GM19351 (cell line): Measurements from ENCODE around the gene STIM1.
A peak's percentile ranks its signal among the peaks of the same experiment; 100 is the strongest.
"Not testable (repeated sequence)": the region's sequence is repeated elsewhere in the genome, so short reads cannot be mapped to it uniquely, and the experiment has no call there.

ENCODE experiments used
- ATAC-seq: cut with Tn5 transposase; IDR thresholded peaks from one replicate; pipeline ENCODE4 v1.9.1; 2021; ENCODE audit warnings: mild to moderate bottlenecking, moderate library complexity; ENCODE audit not compliant: unreplicated experiment

The STIM1 gene

GRCh38 chr11:3853899-3854659 lies 1.4 kb upstream of the STIM1 start:
- peak; percentile 41 for ATAC-seq

DNA sequence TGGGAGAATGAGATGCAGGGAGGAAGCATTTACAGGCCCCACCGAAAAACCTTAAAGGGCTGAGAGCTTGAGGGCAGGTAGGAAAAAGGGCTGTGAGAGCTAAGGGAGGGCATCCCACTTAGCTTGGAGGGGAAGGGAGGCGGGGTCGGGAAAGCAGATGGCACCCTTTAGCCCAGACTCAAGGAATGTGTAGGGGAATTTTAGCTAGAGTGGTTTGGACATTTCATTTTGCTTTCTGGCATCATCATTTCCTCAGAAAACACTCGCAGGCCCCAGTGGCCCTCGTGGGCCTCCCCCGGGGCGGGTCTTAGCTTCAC lies 846 bp upstream of the STIM1 start:
- ATAC-seq: no peak

GRCh38 chr11:3855808-3856491 lies 486 bp downstream of the STIM1 start:
- ATAC-seq: peak; percentile 18

GRCh38 chr11:3856856-3857553 lies 1.5 kb downstream of the STIM1 start:
- ATAC-seq: no peak

- no peak for ATAC-seq
These were observed 2.2 kb downstream of the STIM1 start for GRCh38 chr11:3857628-3858027.

DNA sequence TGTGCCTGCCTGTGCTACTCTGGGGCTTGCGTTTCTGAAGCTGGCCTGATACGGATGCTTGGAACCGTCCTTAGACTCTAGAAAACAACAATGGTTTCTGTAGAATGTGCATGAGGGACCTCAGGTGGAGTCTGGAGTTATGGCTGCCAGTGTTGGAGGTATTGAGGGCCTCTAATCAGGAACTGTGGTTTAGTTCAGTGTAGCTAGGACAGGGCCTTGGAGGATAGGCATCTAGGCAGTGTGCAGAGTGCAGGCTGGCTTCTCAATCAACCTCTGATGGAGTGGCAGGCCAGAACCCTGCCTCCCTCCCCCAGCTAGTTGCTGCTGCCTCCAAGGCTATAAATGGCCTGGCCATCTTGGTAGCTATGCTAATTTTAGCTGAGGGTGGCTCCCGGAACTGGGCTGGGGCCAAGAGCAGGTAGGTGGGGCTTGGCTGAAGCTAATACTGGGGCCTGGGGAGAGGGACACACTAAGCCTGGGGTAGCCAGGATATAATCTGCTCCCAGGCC lies 4.0 kb downstream of the STIM1 start:
- peak; percentile 47 for ATAC-seq

DNA sequence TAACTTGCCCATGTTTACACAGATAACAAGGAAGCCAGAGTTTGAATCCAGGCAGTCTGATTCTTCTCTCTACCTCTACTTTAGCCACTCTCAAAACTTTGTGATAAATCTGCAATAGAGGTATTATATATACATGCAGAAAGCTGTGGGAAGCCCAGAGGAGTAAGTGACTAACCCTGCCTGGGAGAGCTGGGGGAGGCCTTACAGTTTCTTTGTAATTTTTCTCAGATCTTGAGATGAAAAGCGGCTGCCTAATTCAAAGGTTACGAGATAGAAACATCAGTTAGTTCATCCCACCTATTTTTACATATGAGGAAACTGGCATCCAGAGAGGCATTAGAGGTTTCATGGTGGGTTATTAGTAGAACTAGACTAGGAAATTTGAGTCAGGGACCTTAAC lies 4.9 kb downstream of the STIM1 start:
- ATAC-seq: no peak

DNA sequence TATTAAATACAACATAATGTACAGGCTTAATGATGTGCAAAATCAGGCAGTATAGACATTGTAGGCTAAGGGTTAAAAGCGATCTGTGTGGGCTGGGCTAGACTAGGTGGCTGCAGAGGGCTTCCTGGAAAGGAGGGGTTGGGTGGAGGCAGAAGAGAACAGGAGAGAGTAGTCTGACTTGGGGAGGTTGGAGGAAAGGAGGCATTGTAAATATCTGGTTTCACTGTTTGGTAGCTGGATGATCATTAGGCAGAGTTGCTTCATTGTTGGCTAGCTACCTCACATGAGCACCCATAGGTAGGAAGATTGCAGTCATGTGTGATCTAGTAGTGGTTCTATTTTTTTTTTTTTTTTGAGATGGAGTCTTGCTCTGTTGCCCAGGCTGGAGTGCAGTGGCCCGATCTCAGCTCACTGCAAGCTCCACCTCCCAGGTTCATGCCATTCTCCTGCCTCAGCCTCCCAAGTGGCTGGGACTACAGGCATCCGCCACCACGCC lies 5.5 kb downstream of the STIM1 start:
- ATAC-seq: not testable (repeated sequence)

- no peak for ATAC-seq
These were observed 6.2 kb downstream of the STIM1 start for GRCh38 chr11:3861683-3862082.

GRCh38 chr11:3865388-3866193 lies 10.1 kb downstream of the STIM1 start:
- ATAC-seq: peak; percentile 34

- peak; percentile 51 for ATAC-seq
These were observed 10.7 kb downstream of the STIM1 start for GRCh38 chr11:3866206-3866605.

GRCh38 chr11:3866836-3867208 lies 11.4 kb downstream of the STIM1 start:
- no peak for ATAC-seq

GRCh38 chr11:3867209-3868091 lies 12.0 kb downstream of the STIM1 start:
- peak; percentile 50 for ATAC-seq

DNA sequence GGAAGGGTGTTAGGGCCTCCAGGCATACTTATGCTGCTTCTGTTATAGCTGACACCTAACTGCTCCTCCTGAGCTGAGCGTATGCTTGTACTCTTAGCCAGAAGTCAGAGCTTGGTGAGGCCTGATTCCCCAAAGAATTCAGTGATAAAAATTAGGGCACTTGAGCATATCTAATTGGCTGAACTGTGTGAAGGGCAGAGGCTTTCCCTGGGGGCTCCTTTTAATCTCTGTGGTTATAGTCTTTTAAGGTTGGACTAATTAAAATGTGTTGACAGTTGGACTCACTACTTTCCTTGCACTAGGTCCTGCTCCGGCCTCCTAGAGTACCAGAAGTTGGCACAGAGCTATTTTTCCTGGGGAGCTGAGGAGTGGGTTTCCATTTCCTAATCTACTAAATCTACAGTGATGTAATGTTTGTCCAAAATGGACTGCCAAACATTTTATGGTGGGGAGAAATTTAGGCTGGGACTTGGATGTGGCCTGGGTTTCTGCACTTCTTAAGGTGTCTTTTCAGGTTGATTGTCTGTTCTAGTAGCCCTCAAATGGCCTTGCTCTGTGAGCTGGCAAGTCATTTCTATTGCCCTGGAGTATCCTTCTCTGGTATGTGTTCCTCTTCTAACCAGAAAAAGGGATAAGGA lies 18.4 kb downstream of the STIM1 start:
- no peak for ATAC-seq

- ATAC-seq: no peak
These were observed 21.1 kb downstream of the STIM1 start for GRCh38 chr11:3876613-3877012.

DNA sequence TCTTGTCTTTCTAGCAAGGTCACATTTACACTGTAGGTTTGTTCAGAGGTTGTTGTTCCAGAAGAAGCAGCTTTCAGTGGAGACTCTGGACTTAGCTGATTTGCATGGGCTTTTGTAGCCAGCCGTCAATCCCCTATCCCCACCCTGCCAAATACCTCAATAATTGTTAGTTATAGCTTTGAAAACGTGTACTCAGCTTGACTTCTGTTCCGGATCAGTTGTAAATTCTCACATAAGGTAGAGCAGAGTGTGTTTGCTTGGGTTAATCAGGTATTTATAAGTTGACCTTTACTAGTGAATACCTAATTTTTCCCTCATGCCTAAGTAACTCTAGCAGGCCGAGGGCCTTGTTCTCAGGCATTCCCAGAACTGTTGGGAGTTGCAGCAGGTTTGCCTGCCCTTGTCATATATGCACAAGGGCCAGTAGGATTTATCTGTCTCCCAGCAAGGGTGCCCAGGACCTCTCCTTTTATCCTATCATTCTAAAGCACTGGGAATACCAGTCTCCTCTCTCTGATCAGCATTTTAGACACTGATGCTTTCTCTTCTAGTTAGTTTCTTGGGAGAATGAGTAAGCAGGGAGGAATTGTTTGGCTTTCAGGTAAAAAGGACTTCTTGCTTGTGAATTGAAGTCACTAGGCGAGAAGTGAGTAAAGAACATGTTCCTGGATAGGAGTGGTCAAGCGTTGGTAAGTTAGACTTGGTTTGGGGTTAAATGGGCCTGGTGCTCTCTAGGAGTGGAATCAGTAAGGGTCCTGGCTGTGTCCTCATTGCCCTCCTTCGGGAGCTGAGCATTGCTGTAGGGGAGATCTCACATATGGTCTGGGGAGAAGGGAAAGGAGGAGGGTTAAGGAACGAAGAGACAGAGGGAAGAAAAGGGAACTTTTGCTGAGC lies 22.1 kb downstream of the STIM1 start:
- ATAC-seq: no peak

GRCh38 chr11:3878258-3878584 lies 22.8 kb downstream of the STIM1 start:
- no peak for ATAC-seq

GRCh38 chr11:3879216-3879966 lies 23.9 kb downstream of the STIM1 start:
- peak; percentile 42 for ATAC-seq
